HG03095 (cell line): Measurements from ENCODE around the gene GALNT16.

ENCODE experiments used
- ATAC-seq: cut with Tn5 transposase; IDR thresholded peaks from one replicate; pipeline ENCODE4 v1.9.1; 2021; ENCODE audit warnings: moderate library complexity; ENCODE audit not compliant: unreplicated experiment

Gene GALNT16

GRCh38 chr14:69316449-69317101, 56.6 kb downstream of the GALNT16 start:
- no peak for ATAC-seq

GRCh38 chr14:69317102-69317755, 57.3 kb downstream of the GALNT16 start:
- ATAC-seq, result no peak

- no peak for ATAC-seq
These were observed 57.8 kb downstream of the GALNT16 start for GRCh38 chr14:69317780-69318179.

- no peak for ATAC-seq
These were observed 58.3 kb downstream of the GALNT16 start for GRCh38 chr14:69318241-69318640.

- ATAC-seq, result no peak
These were observed 59.0 kb downstream of the GALNT16 start for GRCh38 chr14:69318901-69319475.

GRCh38 chr14:69319911-69320310, 60.0 kb downstream of the GALNT16 start:
- ATAC-seq, result no peak

- no peak for ATAC-seq
These were observed 60.8 kb downstream of the GALNT16 start for GRCh38 chr14:69320581-69321365.

- ATAC-seq, result no peak
These were observed 61.8 kb downstream of the GALNT16 start for GRCh38 chr14:69321601-69322330.

GRCh38 chr14:69323266-69323998, 63.5 kb downstream of the GALNT16 start:
- no peak for ATAC-seq

GRCh38 chr14:69323999-69324282, 64.0 kb downstream of the GALNT16 start:
- no peak for ATAC-seq

GRCh38 chr14:69324341-69324931, 64.5 kb downstream of the GALNT16 start:
- ATAC-seq, result no peak

GRCh38 chr14:69325086-69325485, 65.1 kb downstream of the GALNT16 start:
- no peak for ATAC-seq

GRCh38 chr14:69325646-69326265, 65.8 kb downstream of the GALNT16 start:
- ATAC-seq, result no peak

- no peak for ATAC-seq
These were observed 66.7 kb downstream of the GALNT16 start for GRCh38 chr14:69326611-69327010.

GRCh38 chr14:69327507-69327906, 67.5 kb downstream of the GALNT16 start:
- no peak for ATAC-seq

GRCh38 chr14:69328317-69328716, 68.4 kb downstream of the GALNT16 start:
- no peak for ATAC-seq

GRCh38 chr14:69328765-69329164, 68.8 kb downstream of the GALNT16 start:
- ATAC-seq, result no peak

GRCh38 chr14:69331206-69331605, 71.2 kb downstream of the GALNT16 start:
- ATAC-seq, result no peak

- ATAC-seq, result no peak
These were observed 72.9 kb downstream of the GALNT16 start for GRCh38 chr14:69332782-69333395.
